Endodermal cell (in vitro differentiated cells): Measurements from ENCODE around the gene ZNF423. TPM values are rescaled to one million over a fixed set of nuclear protein-coding genes. Genes with fewer than 3 reads are reported as not detected.

ENCODE experiments used
- DNase-seq: peaks from one replicate; pipeline ENCODE4 v3.0.0-alpha.2; 2017
- H3K27ac ChIP-seq: 2 replicates; pipeline ENCODE4 v1.5.1; 2013; ENCODE audit warnings: mild to moderate bottlenecking, low read depth, low read length, moderate library complexity
- H3K27me3 ChIP-seq: 2 replicates; pipeline ENCODE4 v1.6.1; 2013; ENCODE audit warnings: mild to moderate bottlenecking, low read length, moderate library complexity; ENCODE audit not compliant: insufficient read depth, control insufficient read depth, poor library complexity, severe bottlenecking
- H3K36me3 ChIP-seq: 2 replicates; pipeline ENCODE4 v1.7.0; 2013; ENCODE audit warnings: mild to moderate bottlenecking, low read length, moderate library complexity; ENCODE audit not compliant: control insufficient read depth, insufficient read depth
- H3K4me1 ChIP-seq: one replicate; pipeline ENCODE4 v1.7.0; 2013; ENCODE audit warnings: low read length; ENCODE audit not compliant: control insufficient read depth, insufficient read depth
- H3K4me3 ChIP-seq: 2 replicates; pipeline ENCODE4 v1.5.1; 2013; ENCODE audit warnings: mild to moderate bottlenecking, low read length, moderate library complexity
- H3K9ac ChIP-seq: 2 replicates; pipeline ENCODE4 v1.6.1; 2013; ENCODE audit warnings: mild to moderate bottlenecking, low read length, moderate library complexity; ENCODE audit not compliant: poor library complexity, severe bottlenecking; ENCODE audit errors: extremely low read depth
- H3K9me3 ChIP-seq: 2 replicates; pipeline ENCODE4 v1.6.1; 2013; ENCODE audit warnings: mild to moderate bottlenecking, low read length, moderate library complexity; ENCODE audit not compliant: control insufficient read depth
- H3K27ac Mint-ChIP-seq: 2 replicates; pipeline ENCODE4 v1.8.0; 2020; ENCODE audit warnings: mixed read lengths
- H3K27me3 Mint-ChIP-seq: 2 replicates; pipeline ENCODE4 v1.8.0; 2021; ENCODE audit warnings: mild to moderate bottlenecking, mixed read lengths; ENCODE audit not compliant: insufficient read depth
- H3K36me3 Mint-ChIP-seq: 2 replicates; pipeline ENCODE4 v1.8.0; 2020; ENCODE audit warnings: low read depth, mixed read lengths
- H3K4me1 Mint-ChIP-seq: 2 replicates; pipeline ENCODE4 v1.8.0; 2020; ENCODE audit warnings: mixed read lengths
- H3K4me3 Mint-ChIP-seq: 2 replicates; pipeline ENCODE4 v1.8.0; 2020; ENCODE audit warnings: mild to moderate bottlenecking, moderate library complexity, mixed read lengths
- H3K9me3 Mint-ChIP-seq: 2 replicates; pipeline ENCODE4 v1.8.0; 2020; ENCODE audit warnings: mild to moderate bottlenecking, mixed read lengths
- WGBS, 2 experiments: methylation state at CpG; one replicate each; pipeline versions ENCODE4 v1.1.5 to v1.1.7; 2013; ENCODE audit warnings: missing lambda C conversion rate in 2 of 2, mixed read lengths in 1 of 2; ENCODE audit not compliant: insufficient coverage in 1 of 2, insufficient read length in 1 of 2; 5-methylcytosine and 5-hydroxymethylcytosine counted together
- total RNA-seq, 2 donors: library from RNA; stranded (reverse); fragmentation: NEBNext Ultra II Directional in 1 of 2; extraction: Animal tissue kit (Norgen Biotek cat#: 25700) in 1 of 2; gene quantifications; 2 replicates in 1 of 2; 3 replicates in 1 of 2; pipeline ENCODE4 v1.2.1, GENCODE V29; 2021
- TF ChIP-seq, protein P1 (sequence below): fragments of 200-600 bp; sonication (generic); conservative IDR thresholded peaks from 2 replicates; pipeline ENCODE4 v1.5.0; 2021; ENCODE audit warnings: antibody characterized with exemption, mild to moderate bottlenecking

ZNF423 gene
- total RNA-seq, 2 donors from 2014 or later, result 30.3 to 41.9 TPM

DNA sequence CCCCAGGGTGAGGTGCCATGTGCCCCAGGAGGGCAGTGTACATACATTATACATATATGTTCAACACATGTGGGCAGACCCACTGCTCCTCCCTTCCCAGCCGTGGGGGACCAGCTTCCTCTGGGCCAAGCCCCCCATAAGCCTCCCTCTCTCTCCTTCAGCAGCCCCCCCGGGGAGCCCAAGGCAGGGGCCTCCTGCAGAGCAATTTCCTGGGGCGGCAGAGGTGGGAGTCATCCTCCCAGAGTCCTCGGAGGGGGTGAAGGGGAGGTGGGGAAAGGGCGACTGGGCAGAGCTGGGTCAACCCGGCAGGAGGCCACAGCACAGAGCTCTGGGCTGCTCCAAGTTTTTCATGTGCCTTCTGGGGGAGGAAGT lies 235.1 kb downstream of the ZNF423 start:
- Mint-ChIP-seq H3K9me3 (no peaks in the 10 kb centered on the region), H3K36me3 (peaks cover 7% of the 10 kb centered on the region), H3K4me3 (no peak overlapping the region), H3K27ac (peak overlapping the region; percentile 39), H3K4me1 (peaks cover 4% of the 10 kb centered on the region), H3K27me3 (no peaks in the 10 kb centered on the region)
- Histone ChIP-seq H3K9me3 (peaks cover 4% of the 10 kb centered on the region), H3K4me3 (no peak overlapping the region), H3K36me3 (peaks cover 4% of the 10 kb centered on the region), H3K4me1 (no peaks in the 10 kb centered on the region), H3K9ac (no peak overlapping the region), H3K27ac (peak overlapping the region; percentile 77), H3K27me3 (no peaks in the 10 kb centered on the region)
- WGBS, 2 experiments, result 72% methylated on average over 6 of the region's 6 CpGs; no CpG with 5 or more reads in 1 of the 2 experiments
- DNase-seq, result peak; percentile 49
- TF ChIP-seq, protein P1, sequence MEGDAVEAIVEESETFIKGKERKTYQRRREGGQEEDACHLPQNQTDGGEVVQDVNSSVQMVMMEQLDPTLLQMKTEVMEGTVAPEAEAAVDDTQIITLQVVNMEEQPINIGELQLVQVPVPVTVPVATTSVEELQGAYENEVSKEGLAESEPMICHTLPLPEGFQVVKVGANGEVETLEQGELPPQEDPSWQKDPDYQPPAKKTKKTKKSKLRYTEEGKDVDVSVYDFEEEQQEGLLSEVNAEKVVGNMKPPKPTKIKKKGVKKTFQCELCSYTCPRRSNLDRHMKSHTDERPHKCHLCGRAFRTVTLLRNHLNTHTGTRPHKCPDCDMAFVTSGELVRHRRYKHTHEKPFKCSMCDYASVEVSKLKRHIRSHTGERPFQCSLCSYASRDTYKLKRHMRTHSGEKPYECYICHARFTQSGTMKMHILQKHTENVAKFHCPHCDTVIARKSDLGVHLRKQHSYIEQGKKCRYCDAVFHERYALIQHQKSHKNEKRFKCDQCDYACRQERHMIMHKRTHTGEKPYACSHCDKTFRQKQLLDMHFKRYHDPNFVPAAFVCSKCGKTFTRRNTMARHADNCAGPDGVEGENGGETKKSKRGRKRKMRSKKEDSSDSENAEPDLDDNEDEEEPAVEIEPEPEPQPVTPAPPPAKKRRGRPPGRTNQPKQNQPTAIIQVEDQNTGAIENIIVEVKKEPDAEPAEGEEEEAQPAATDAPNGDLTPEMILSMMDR, result no peak

DNA sequence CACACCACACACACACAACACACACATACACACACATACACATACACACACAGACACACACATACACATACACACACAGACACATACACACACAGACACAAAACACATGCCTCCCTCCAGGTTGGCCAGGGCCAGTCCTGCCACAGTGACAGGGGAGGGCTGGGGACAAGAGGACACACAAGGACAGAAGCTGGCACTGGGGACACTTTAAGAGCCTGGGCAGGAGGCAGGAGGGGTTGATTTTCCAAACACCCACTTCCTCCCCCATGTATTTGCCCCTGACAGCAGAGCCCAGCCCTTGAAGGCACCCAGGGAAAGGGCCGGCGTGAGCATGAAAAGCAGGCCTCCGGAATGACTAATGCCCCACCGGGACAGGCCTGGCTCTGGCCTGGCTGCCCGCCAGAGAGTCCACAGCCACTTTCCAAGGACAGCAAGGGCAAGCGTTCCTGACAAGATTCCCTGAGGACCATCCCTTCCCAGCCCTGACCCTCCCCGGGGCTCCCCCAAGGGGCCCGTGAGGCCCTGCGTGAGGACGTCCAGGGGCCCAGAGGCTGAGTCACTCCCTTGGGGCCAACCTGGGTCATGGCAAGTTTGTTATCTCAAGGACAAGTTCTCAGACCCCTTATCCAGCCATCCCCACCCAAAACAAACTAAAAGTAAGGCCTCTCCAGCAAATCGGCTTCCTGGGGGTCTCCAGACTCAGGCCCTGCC lies 235.6 kb downstream of the ZNF423 start:
- Histone ChIP-seq H3K27ac (peak overlapping the region; percentile 44), H3K9ac (no peak overlapping the region), H3K9me3 (peaks cover 4% of the 10 kb centered on the region), H3K36me3 (no peaks in the 10 kb centered on the region), H3K27me3 (no peaks in the 10 kb centered on the region), H3K4me1 (no peaks in the 10 kb centered on the region), H3K4me3 (no peak overlapping the region)
- Mint-ChIP-seq H3K4me3 (no peak overlapping the region), H3K36me3 (peaks cover 8% of the 10 kb centered on the region), H3K27ac (peak overlapping the region; percentile 39), H3K4me1 (peaks cover 4% of the 10 kb centered on the region), H3K27me3 (no peaks in the 10 kb centered on the region), H3K9me3 (no peaks in the 10 kb centered on the region)
- TF ChIP-seq, protein P1, result no peak
- WGBS, 2 experiments, result 73 to 89% methylated on average over 4 to 11 of the region's 11 CpGs
- peak; percentile 50 for DNase-seq

DNA sequence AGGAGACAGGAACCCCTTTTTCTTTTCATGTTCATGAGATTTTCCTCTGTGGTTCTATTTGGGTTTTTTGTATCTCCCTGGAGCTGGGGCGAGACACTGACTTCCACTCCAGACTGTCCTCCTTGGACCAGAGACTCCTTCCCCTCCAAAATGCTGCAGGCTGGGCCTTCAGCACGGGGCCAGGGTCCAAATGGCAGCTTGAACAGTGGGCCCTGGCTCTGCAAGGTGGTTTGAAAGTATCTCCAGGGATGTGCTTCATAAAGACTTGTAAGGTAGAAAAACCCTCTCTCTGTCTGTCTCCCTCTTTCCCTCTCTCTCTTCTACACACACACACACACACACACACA lies 236.1 kb downstream of the ZNF423 start:
- Mint-ChIP-seq H3K9me3 (no peaks in the 10 kb centered on the region), H3K27ac (no peak overlapping the region), H3K27me3 (no peaks in the 10 kb centered on the region), H3K4me3 (no peak overlapping the region), H3K4me1 (peaks cover 4% of the 10 kb centered on the region), H3K36me3 (peaks cover 10% of the 10 kb centered on the region)
- TF ChIP-seq, protein P1, result no peak
- Histone ChIP-seq H3K27ac (no peak overlapping the region), H3K36me3 (no peaks in the 10 kb centered on the region), H3K27me3 (no peaks in the 10 kb centered on the region), H3K4me3 (no peak overlapping the region), H3K9me3 (peaks cover 4% of the 10 kb centered on the region), H3K4me1 (no peaks in the 10 kb centered on the region), H3K9ac (no peak overlapping the region)
- 86% methylated on average over 2 of the region's 2 CpGs; no CpG with 5 or more reads in 1 of the 2 experiments for WGBS, 2 experiments
- peak; percentile 30 for DNase-seq
